Left renal cortex interstitium (tissue), 4 donors: ENCODE data around the gene GPATCH3. TPM values are rescaled to one million over a fixed set of nuclear protein-coding genes. Genes with fewer than 3 reads are reported as not detected.
"Not testable (repeated sequence)": the region's sequence is repeated elsewhere in the genome, so short reads cannot be mapped to it uniquely, and the experiment has no call there.

Source experiments
- DNase-seq, 4 donors: peaks; one replicate each; pipeline ENCODE4 v3.0.0-alpha.2; 2013; ENCODE audit warnings: low read depth in 4 of 4, low spot score in 2 of 4, missing footprints in 1 of 4
- polyA plus RNA-seq, 4 donors: library from polyadenylated mRNA; unstranded; fragments of 120-200 nt; gene quantifications; one replicate each; pipeline ENCODE4 v1.2.1, GENCODE V29; 2013; ENCODE audit not compliant: insufficient read length in 4 of 4

GPATCH3 gene
- polyA plus RNA-seq: 10 to 100 TPM; 15.1 to 17.0 (median 16.0) TPM

- DNase-seq: peak; percentile 85 to 91 (median 88)
Observed at GRCh38 chr1:26900001-26900814, at the start of gene GPATCH3. TSS of gene GPATCH3 (minus strand) at chr1:26900467. CDS start at chr1:26900442, 25 bp downstream.

GRCh38 chr1:26949926-26950319 is 49.7 kb upstream of the GPATCH3 start:
- DNase-seq: no peak

- no peak for DNase-seq
Observed at GRCh38 chr1:26949266-26949925, 49.1 kb upstream of the GPATCH3 start.

DNA sequence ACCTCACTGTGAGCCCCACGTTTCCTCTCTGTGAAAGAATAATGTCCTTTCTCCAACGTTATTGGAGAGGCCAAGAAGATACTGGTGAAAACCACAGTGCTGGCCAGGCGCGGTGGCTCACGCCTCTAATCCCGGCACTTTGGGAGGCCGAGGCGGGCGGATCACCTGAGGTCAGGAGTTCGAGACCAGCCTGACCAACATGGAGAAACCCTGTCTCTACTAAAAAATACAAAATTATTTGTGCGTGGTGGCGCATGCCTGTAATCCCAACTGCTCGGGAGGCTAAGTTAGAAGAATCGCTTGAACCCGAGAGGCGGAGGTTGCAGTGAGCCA is 48.4 kb upstream of the GPATCH3 start:
- not testable (repeated sequence) for DNase-seq

DNA sequence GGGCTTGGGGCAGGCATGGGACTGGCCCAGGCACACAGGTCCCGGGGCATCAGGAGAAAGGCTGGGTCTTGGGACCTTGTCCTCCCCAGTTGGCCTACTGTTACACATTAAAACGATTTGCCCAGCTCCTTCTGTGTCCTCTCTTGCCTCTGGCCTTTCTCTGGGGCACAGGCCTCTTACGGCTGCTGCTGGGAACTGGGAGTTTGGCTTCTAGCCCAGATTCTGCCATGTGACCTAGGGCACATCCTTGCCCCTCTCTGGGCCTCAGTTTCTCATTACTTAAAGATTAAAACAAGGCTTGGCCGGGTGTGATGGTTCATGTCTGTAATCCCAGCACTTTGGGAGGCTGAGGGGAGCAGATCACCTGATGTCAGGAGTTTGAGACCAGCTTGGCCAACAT is 46.0 kb upstream of the GPATCH3 start:
- no peak for DNase-seq

DNA sequence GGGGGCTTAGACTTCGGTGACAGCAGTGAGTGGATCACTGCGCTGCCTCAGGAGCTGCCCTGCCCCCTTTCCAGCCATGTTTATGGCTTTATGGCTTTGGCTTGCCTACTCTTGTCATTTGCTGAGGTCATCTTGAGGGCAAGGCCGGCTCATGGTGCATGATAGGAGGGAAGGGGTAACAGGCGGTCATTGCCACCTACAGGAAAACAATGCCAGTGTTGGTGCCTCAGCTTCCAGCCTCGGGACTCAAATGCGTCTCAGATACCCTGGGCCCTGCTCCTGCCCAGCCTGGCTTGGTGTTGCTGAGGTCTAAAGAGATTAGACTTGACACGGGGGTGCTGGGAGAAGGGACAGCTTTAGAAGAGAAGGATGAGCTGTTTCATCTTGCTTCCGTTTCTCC is 45.5 kb upstream of the GPATCH3 start:
- DNase-seq: no peak

GRCh38 chr1:26945138-26945537 is 44.9 kb upstream of the GPATCH3 start:
- DNase-seq: no peak

GRCh38 chr1:26942656-26943055 is 42.4 kb upstream of the GPATCH3 start:
- DNase-seq: no peak

- no peak for DNase-seq
Observed at GRCh38 chr1:26941311-26941710, 41.0 kb upstream of the GPATCH3 start.

DNA sequence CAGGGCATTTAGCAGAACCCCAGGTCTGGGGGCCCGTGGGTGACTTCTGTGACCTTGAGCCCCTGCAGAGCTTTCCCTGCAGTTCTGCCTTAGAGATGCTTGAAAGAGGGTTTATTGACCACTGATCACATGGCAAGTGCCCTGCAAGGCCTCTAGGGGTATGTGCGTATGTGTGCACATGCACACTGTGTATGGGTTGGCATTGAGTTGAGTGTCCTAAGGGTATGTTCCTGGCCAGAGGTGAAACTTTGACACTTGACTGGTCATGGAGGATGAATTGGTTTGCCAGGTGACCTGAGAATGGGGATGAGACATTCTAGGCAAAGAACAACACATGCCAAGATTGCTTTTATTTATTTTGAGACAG is 38.4 kb upstream of the GPATCH3 start:
- no peak for DNase-seq

- DNase-seq: no peak
Observed at GRCh38 chr1:26938004-26938658, 37.9 kb upstream of the GPATCH3 start.

DNA sequence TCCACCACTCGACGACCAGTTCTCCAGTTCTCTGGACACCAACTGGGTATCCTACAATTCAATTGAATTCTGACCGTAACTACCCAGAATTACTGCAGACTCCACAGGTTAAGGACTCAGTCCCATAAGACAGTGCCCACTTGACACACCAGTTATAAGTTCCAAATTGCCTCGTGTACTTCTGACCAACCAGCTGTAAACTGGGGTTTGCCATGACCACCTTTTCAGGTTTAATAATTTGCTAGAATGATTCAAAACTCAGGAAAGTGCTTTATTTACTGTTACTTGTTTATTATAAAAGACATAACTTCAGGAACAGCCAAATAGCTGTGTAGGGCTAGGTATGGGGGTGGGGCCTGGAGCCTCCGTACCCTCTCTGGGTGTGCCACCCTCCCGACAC is 36.6 kb upstream of the GPATCH3 start:
- DNase-seq: no peak

DNA sequence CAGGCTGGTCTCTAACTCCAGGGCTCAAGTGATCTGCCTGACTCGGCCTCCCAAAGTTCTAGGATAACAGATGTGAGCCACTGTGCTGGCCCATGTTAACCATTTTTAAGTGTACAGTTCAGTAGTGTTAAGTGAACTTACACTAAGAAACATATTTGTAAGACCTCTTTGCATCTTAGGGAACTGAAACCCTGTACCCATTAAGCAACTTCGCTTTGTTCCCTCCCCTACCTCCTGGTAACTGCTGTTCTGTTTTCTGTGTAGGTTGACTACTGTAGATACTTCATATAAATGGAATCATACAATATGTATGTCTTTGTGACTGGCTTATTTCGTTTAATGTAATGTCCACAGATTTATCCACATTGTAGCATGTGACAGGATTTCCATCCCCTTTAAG is 32.3 kb upstream of the GPATCH3 start:
- DNase-seq: no peak

DNA sequence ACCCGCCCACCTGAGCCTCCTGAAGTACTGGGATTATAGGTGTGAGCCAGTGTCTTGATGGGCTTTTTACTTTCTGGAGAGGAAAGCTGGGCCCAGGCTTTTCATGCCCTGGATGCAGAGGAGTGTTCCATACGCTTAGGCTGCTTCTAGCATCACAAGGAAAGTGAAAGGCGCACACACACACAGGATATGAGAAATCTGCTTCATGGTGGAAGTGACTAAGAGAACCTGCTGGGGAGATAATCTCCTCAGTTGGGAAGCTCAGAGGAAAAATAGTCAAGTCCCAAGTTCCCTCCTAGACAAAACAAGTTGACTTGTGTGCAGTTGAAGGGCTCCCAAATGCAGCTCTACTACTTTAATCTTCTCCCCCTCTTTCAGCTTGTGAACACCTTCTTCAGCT is 23.4 kb upstream of the GPATCH3 start:
- DNase-seq: no peak

- no peak for DNase-seq
Observed at GRCh38 chr1:26922901-26923300, 22.6 kb upstream of the GPATCH3 start.

DNA sequence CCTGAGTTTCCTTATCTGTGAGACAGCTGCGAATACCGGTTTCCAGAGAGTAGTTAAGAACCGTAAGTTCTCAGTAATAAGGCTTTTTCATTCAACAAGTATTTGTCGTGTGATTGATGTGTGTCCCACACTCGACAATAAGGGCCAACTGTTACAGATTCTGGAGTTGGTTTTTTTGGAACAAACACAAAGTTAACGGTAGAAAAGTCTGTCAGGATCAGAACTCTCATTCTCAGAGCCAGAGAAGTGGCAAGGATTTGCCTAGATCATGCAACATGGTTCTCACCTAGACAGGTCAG is 22.1 kb upstream of the GPATCH3 start:
- DNase-seq: no peak

DNA sequence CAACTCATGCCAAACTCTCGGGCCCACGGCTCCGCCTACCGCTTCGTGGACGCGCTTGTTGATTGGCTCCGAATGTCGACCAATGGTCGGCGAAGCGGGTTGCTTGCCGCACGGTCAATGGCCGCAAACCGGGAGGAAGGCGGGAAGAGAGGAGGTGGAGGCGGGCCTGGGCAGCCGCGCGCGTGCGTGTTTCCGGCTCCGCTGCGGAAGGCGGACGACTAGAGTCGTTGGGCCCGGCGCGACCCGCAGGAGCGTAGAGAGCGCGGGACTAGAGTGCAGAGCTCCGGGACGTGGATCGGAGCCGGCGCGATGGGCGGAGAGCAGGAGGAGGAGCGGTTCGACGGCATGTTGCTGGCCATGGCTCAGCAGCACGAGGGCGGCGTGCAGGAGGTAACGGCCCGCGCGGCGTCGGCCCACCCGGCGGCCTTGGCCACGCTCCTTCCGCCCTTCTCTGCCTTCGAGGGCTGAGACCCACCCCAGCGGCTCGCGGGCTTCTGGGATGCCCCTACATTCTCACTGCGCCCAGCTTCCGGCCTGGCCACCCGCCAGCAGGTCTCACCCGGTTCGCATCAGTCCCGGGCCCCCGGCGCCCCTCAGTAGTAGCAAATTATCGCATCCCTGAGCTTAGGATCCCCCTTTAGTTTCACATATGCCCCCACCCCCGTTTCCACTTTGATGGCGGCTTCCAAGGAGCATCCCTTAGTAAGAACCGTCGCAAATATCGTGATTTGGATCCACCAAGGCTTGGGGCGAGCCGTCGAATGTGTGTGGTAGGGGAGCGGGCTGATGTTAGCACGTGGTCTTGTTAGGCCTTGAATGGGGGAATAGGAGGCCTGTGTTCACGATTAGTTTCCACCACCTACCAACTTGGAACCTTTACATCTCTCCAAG is 21.5 kb upstream of the GPATCH3 start, which contains the start of gene NUDC:
TSS of gene NUDC (plus strand) at position 204 of the 891 bp plus-strand sequence. CDS start at position 310, 106 bp downstream.
- peak; percentile 77 to 95 (median 86) for DNase-seq

- DNase-seq: no peak
Observed at GRCh38 chr1:26921126-26921539, 20.9 kb upstream of the GPATCH3 start.

DNA sequence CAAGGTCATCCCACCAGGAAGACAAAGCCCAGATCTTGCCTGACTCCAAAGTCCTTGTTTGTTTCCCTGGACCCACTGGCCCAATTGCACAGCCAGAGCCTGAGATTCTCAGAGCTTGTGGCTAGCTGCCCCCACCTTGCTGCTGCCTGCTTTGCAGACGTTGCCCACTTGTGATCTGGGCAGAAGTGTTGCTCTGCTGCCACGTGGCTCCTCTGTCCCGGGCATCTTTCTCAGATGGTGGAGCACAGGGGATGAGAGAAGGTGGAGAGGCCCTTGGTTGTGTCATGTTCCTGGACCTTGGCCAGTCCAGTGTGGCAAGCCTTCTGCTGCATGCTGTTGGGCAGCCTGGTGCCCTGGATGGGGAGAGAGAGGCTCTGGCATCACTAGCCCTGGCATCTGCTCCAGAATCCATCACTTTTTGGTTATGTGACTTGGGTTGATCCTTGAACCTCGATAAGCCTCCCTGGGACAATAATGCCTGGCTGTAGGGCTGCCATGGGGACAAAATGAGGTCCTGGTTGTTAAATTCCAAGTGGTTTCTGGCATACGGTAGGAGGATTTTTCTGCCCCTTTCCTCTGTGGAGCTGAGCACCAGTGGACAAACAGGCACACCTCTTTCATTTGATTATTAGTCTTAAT is 15.1 kb upstream of the GPATCH3 start:
- DNase-seq: no peak
